ENCODE data around the gene IP6K1. TPM values are rescaled to one million over a fixed set of nuclear protein-coding genes. Genes with fewer than 3 reads are reported as not detected.

The IP6K1 gene
- total RNA-seq, 1 donor from 2014 or later = 37.5 TPM

DNA sequence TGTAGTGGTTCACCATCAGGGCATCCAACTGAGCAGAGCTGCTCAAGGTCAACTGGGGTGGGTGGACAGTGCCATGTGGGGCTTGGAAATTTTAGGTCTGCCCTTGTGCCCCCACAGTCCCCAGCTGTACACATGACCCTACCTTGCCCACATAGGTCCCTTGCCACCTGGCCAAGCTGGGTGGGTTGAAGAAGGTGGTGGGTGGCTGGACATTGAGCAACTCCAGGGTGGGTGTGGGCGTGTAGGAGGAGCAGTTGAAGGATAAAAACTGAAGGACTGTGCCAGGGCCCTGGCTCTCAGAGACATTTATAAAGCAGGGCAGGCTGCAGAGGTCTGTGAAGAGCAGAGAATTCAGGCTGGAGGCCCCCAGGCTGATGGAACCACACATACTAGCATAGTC is 12.8 kb upstream of the IP6K1 start:
- intact Hi-C loops (cut with DNase I) = no loop called here
- H3K9me3 ChIP-seq = no peaks in the 10 kb centered on the region

DNA sequence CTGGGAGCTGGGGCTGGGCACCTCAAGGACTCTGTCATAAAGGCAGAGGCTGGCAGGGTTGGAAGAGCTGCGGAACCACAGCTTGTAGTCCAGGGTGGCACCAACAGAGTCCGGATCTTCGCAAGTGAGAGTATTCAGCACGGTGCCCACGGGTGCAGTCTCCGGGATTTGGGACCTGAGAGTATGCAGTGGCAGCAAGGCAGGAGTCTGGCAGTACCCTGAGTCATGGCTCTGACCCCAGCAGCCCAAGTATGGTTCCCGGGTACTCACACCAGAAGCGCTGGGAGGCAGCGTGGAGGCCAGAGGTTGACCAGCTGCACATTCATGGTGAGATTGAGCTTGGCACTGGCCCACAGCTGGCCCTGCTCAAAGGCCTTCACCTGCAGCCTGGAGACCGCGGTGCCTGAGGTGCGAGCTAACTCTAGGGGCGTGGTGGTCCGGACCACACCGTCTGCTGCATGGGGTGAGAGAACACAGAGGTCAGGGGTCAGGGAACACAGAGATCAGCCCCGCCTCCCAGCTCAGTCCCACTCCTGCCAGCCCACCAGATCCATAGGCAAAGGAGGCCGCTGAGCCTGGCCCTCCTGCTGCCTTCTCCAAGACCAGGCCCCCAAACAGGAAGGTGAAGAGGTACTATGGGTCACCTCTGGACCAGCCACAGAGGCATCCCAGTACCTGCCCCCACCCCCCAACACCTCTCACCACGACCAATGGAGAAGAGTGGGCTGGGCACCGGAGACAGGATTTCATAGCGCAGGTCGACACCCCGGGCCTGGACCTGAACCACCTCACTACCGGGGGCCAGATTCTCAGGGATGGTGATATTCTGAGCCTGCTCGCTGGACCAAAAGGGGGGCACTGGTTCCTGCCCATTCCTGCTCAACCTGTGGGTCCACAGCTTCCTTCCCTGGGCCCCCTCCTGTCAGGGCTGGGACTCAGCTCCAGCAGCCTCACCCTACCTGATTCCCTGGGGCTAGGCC is 8.9 kb upstream of the IP6K1 start:
- TF ChIP-seq, protein P1, sequence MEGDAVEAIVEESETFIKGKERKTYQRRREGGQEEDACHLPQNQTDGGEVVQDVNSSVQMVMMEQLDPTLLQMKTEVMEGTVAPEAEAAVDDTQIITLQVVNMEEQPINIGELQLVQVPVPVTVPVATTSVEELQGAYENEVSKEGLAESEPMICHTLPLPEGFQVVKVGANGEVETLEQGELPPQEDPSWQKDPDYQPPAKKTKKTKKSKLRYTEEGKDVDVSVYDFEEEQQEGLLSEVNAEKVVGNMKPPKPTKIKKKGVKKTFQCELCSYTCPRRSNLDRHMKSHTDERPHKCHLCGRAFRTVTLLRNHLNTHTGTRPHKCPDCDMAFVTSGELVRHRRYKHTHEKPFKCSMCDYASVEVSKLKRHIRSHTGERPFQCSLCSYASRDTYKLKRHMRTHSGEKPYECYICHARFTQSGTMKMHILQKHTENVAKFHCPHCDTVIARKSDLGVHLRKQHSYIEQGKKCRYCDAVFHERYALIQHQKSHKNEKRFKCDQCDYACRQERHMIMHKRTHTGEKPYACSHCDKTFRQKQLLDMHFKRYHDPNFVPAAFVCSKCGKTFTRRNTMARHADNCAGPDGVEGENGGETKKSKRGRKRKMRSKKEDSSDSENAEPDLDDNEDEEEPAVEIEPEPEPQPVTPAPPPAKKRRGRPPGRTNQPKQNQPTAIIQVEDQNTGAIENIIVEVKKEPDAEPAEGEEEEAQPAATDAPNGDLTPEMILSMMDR (IDR thresholded peaks at IDR 0.05) = no peak
- no peaks in the 10 kb centered on the region for H3K27me3 ChIP-seq (ENCODE audit: low read depth)
- H3K27ac ChIP-seq = no peak overlapping the region
- H3K4me3 ChIP-seq = no peak overlapping the region
- H3K9me3 ChIP-seq = no peaks in the 10 kb centered on the region
- H3K4me1 ChIP-seq = no peaks in the 10 kb centered on the region
- no peaks in the 10 kb centered on the region for H3K36me3 ChIP-seq
- intact Hi-C loops (cut with DNase I) = no loop called here
- ATAC-seq = no peak
- no peak for DNase-seq

More for the DNA sequence above, 12.8 kb upstream of the IP6K1 start:
- no peak overlapping the region for H3K27ac ChIP-seq
- no peak overlapping the region for H3K4me3 ChIP-seq
- H3K4me1 ChIP-seq = peaks cover 7% of the 10 kb centered on the region
- H3K27me3 ChIP-seq (ENCODE audit: low read depth) = no peaks in the 10 kb centered on the region
- ATAC-seq (no peak), DNase-seq (no peak)
- H3K36me3 ChIP-seq = no peaks in the 10 kb centered on the region
- TF ChIP-seq, protein P1 (IDR thresholded peaks at IDR 0.05) = no peak

DNA sequence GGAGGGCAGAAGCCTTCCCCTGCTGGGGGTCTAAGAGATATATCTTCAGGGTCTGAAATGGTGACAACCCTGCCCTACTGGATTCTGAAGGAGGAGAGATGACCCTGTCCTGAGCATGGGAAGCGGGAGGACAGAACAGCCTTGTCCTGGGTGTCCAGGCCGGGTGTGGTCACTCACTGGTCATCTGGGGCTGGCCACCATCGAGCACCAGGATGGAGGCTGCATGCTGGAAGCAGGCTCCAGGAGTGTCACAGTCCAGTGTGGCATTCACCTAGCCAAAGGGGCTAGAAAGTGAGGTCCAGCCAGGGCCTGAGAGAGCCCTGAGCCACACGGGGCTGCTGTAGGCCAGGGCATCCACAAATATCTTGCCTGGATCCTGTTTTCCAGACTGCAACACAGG is 8.1 kb upstream of the IP6K1 start:
- DNase-seq (no peak), ATAC-seq (no peak)
- Histone ChIP-seq H3K4me3 (no peak overlapping the region), H3K4me1 (no peaks in the 10 kb centered on the region), H3K9me3 (no peaks in the 10 kb centered on the region), H3K27ac (no peak overlapping the region), H3K36me3 (no peaks in the 10 kb centered on the region), H3K27me3 (ENCODE audit: low read depth) (no peaks in the 10 kb centered on the region)
- intact Hi-C loops (cut with DNase I) = no loop called here
- TF ChIP-seq, protein P1 (IDR thresholded peaks at IDR 0.05) = no peak

DNA sequence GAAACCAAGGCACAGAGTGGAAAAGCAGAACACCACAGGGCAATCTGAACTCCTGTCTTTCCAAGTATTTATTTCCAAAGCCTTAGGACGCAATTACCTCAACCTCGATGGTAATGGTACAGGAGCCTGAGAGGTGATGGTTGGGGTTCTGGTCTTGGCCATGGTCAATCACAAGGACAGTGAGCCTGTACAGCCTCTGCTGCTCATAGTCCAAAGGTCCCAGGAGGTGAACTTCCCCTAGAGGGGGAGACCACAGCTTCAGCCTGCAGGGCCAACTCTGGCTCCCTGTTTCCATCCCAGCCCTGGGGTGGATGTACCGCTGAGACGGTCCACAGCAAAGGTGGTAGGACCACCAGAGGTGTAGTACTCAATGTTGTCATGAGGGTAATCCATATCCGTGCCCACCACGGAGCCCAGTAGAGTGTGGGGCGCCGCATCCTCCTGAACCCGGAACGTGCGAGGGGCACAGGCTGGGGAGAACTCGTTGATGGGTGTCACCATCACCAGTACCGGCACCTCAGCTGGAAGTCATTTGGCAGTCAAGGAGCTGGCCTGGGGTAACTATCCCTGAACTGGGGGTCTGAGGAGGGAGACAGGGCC is 7.2 kb upstream of the IP6K1 start:
- ATAC-seq (no peak), DNase-seq (no peak)
- no peaks in the 10 kb centered on the region for H3K27me3 ChIP-seq (ENCODE audit: low read depth)
- H3K4me3 ChIP-seq = no peak overlapping the region
- no peaks in the 10 kb centered on the region for H3K36me3 ChIP-seq
- H3K9me3 ChIP-seq = no peaks in the 10 kb centered on the region
- no peaks in the 10 kb centered on the region for H3K4me1 ChIP-seq
- no peak overlapping the region for H3K27ac ChIP-seq
- intact Hi-C loops (cut with DNase I) = no loop called here
- TF ChIP-seq, protein P1 (IDR thresholded peaks at IDR 0.05) = no peak

DNA sequence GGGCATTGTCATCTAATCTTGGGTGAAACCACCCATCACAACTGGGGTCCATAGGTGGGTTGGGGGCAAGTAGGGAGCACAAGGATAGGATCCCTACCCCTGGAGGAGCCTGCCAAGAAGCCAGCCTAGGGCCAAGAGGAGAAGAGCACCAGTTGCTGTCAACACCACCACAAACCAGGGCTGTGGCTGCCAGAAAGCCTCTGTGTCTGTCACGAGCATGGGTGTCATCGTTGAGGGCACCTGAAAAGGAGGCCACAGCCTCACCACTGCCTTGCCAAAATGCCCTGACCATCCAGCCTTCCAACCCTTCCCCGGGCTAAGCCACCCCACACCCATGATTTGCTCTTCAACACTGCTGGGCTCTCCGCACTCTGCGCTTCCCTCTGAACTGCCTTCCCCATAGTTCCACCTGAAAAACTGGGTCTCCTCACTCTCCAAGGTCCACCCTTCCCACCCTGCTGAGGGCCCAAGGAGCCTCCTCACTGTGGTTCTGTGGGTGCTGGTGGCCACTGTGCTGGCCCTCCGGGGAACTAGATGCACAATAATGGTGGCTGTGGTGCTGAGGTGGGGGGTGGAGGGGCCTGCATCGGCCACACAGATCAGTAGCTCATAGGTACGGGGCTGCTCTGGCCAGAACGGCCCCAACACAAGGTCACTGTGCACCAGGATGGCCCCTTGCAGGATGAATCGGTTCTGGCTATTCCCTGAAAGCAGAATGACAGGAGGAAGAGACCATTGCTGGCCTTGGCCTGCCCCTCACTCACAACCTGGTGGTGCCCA is 6.2 kb upstream of the IP6K1 start:
- H3K4me1 ChIP-seq = no peaks in the 10 kb centered on the region
- DNase-seq = no peak
- H3K4me3 ChIP-seq = no peak overlapping the region
- no peak for ATAC-seq
- H3K27me3 ChIP-seq (ENCODE audit: low read depth) = no peaks in the 10 kb centered on the region
- intact Hi-C loops (cut with DNase I) = no loop called here
- no peak overlapping the region for H3K27ac ChIP-seq
- no peaks in the 10 kb centered on the region for H3K36me3 ChIP-seq
- TF ChIP-seq, protein P1 (IDR thresholded peaks at IDR 0.05) = no peak
- H3K9me3 ChIP-seq = no peaks in the 10 kb centered on the region

Measured in lower lobe of right lung (tissue), 2 donors.